OCI-LY7 (cell line): ENCODE measurements around the gene CHRD. TPM values are rescaled to one million over a fixed set of nuclear protein-coding genes. Genes with fewer than 3 reads are reported as not detected.
"Not testable (repeated sequence)": the region's sequence is repeated elsewhere in the genome, so short reads cannot be mapped to it uniquely, and the experiment has no call there.

Experiments
- BruUV-seq: library from RNA; stranded (reverse); fragments of 400-500 nt; replicated peaks from 2 replicates; lab custom pipeline; 2021; lab: Mats Ljungman, UMichigan
- CTCF ChIA-PET: fragments of 300-600 bp; sonication (Branson Sonifier 250); formaldehyde crosslinking; loops from one replicate; lab custom pipeline; 2022; ENCODE audit warnings: antibody characterized with exemption; ENCODE audit not compliant: unreplicated experiment; lab: Charles Lee
- POLR2A ChIA-PET: fragments of 300-600 bp; sonication (Branson Sonifier 250); formaldehyde crosslinking; loops from one replicate; lab custom pipeline; 2022; ENCODE audit warnings: antibody characterized with exemption; lab: Charles Lee
- DNase-seq: peaks from one replicate; pipeline ENCODE4 v3.0.0-alpha.2; 2015; ENCODE audit warnings: low spot score
- H2AFZ ChIP-seq: fragments of 200-600 bp; sonication (generic), shearing (Covaris generic); 2 replicates; pipeline ENCODE4 v1.6.1; 2014; ENCODE audit warnings: mild to moderate bottlenecking, antibody characterized with exemption, low read length, moderate library complexity
- H3K27ac ChIP-seq: fragments of 200-600 bp; sonication (generic); 2 replicates; pipeline ENCODE4 v1.5.1; 2014; ENCODE audit warnings: mixed run types, low read depth, mild to moderate bottlenecking, moderate library complexity, low read length, inconsistent platforms; ENCODE audit not compliant: poor library complexity, severe bottlenecking
- H3K36me3 ChIP-seq: fragments of 200-600 bp; sonication (generic); 2 replicates; pipeline ENCODE4 v1.6.1; 2014; ENCODE audit warnings: mild to moderate bottlenecking, antibody characterized with exemption, low read length, moderate library complexity, mixed read lengths; ENCODE audit not compliant: insufficient read depth
- H3K4me1 ChIP-seq: fragments of 200-600 bp; sonication (generic); 2 replicates; pipeline ENCODE4 v1.5.1; 2014; ENCODE audit warnings: mild to moderate bottlenecking, low read length; ENCODE audit not compliant: insufficient read depth, poor library complexity, severe bottlenecking
- H3K4me2 ChIP-seq: fragments of 200-600 bp; sonication (generic); 2 replicates; pipeline ENCODE4 v1.6.1; 2014; ENCODE audit warnings: mild to moderate bottlenecking, low read length
- H3K4me3 ChIP-seq: fragments of 200-600 bp; sonication (generic); 2 replicates; pipeline ENCODE4 v1.5.1; 2014; ENCODE audit warnings: mild to moderate bottlenecking, low read depth, low read length; ENCODE audit not compliant: poor library complexity, severe bottlenecking
- H3K79me2 ChIP-seq: fragments of 200-600 bp; sonication (generic); 2 replicates; pipeline ENCODE4 v1.6.1; 2016; ENCODE audit warnings: low read depth, mild to moderate bottlenecking, low read length, moderate library complexity, mixed read lengths; ENCODE audit not compliant: insufficient read depth
- H3K9me2 ChIP-seq: fragments of 200-600 bp; sonication (generic); 2 replicates; pipeline ENCODE4 v1.6.1; 2016; ENCODE audit warnings: mild to moderate bottlenecking, low read length, mixed read lengths; ENCODE audit not compliant: insufficient read depth
- H3K9me3 ChIP-seq: fragments of 200-600 bp; sonication (generic); 2 replicates; pipeline ENCODE4 v1.6.1; 2014; ENCODE audit warnings: mild to moderate bottlenecking, mixed run types, low read length, mixed read lengths
- H4K20me1 ChIP-seq: fragments of 200-600 bp; sonication (generic); 2 replicates; pipeline ENCODE4 v1.6.1; 2014; ENCODE audit warnings: mild to moderate bottlenecking, antibody characterized with exemption, low read length, moderate library complexity, mixed read lengths; ENCODE audit not compliant: insufficient read depth
- EZH2phosphoT487 ChIP-seq: fragments of 200-600 bp; sonication (generic); IDR thresholded peaks from 2 replicates; pipeline ENCODE4 v1.6.1; 2018; ENCODE audit warnings: low read depth, borderline replicate concordance, mild to moderate bottlenecking, mixed run types, antibody characterized with exemption, low read length, moderate library complexity, mixed read lengths
- intact Hi-C: fragments of 100-400 bp; cut with micrococcal nuclease; formaldehyde crosslinking; loops from one replicate; pipeline ENCODE4 v1.10.0; 2022; ENCODE audit not compliant: unreplicated experiment
- total RNA-seq, 2 experiments: library from RNA; depleted of rRNA in 1 of 2; stranded (reverse); fragments of >200 nt in 1 of 2; shearing (Covaris generic) in 1 of 2; gene quantifications; 2 replicates each; pipeline ENCODE4 v1.2.3, GENCODE V29; 2014 to 2022
- TF ChIP-seq, protein P1 (sequence below): fragments of 200-600 bp; sonication (generic); conservative IDR thresholded peaks from 2 replicates; pipeline ENCODE4 v1.5.1; 2014; ENCODE audit warnings: mild to moderate bottlenecking, antibody characterized with exemption, low read length, moderate library complexity, mixed read lengths

CHRD gene
- total RNA-seq, 2 experiments from 2014 or later = 0.16 TPM; not detected in 1

- H3K9me3 ChIP-seq = no peaks in the 10 kb centered on the region
- CTCF ChIA-PET = no interaction called here
- H3K9me2 ChIP-seq = no peaks in the 10 kb centered on the region
- no peaks in the 10 kb centered on the region for H3K4me1 ChIP-seq
- DNase-seq = no peak
- no peak overlapping the region for H3K4me2 ChIP-seq
- TF ChIP-seq EZH2phosphoT487 = no peak
- TF ChIP-seq, protein P1, sequence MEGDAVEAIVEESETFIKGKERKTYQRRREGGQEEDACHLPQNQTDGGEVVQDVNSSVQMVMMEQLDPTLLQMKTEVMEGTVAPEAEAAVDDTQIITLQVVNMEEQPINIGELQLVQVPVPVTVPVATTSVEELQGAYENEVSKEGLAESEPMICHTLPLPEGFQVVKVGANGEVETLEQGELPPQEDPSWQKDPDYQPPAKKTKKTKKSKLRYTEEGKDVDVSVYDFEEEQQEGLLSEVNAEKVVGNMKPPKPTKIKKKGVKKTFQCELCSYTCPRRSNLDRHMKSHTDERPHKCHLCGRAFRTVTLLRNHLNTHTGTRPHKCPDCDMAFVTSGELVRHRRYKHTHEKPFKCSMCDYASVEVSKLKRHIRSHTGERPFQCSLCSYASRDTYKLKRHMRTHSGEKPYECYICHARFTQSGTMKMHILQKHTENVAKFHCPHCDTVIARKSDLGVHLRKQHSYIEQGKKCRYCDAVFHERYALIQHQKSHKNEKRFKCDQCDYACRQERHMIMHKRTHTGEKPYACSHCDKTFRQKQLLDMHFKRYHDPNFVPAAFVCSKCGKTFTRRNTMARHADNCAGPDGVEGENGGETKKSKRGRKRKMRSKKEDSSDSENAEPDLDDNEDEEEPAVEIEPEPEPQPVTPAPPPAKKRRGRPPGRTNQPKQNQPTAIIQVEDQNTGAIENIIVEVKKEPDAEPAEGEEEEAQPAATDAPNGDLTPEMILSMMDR = no peak
- no TSS peak for BruUV-seq
- no peak overlapping the region for H3K27ac ChIP-seq
- intact Hi-C loops = no loop called here
- POLR2A ChIA-PET = interaction anchor here (1.0 kb wide), 1 partner anchor 17 kb away, joined by 3 read pairs; no protein-coding TSS in a partner anchor
- H3K4me3 ChIP-seq = no peak overlapping the region
- H3K79me2 ChIP-seq = no peaks in the 10 kb centered on the region
- H4K20me1 ChIP-seq = no peaks in the 10 kb centered on the region
- no peak overlapping the region for H2AFZ ChIP-seq
- H3K36me3 ChIP-seq = no peaks in the 10 kb centered on the region
These were observed 51.1 kb downstream of the CHRD start for GRCh38 chr3:184430940-184431339.

GRCh38 chr3:184433178-184433577 lies 53.3 kb downstream of the CHRD start:
- DNase-seq, CTCF ChIA-PET, H4K20me1 ChIP-seq, H3K9me2 ChIP-seq, H3K9me3 ChIP-seq, H3K4me1 ChIP-seq, BruUV-seq, H3K79me2 ChIP-seq, H3K4me2 ChIP-seq, H3K27ac ChIP-seq, H2AFZ ChIP-seq, POLR2A ChIA-PET, intact Hi-C loops, H3K36me3 ChIP-seq, H3K4me3 ChIP-seq: not testable (repeated sequence)

- Histone ChIP-seq H3K36me3 (no peaks in the 10 kb centered on the region), H2AFZ (no peak overlapping the region), H3K9me3 (no peaks in the 10 kb centered on the region), H3K4me3 (no peak overlapping the region), H3K4me1 (no peaks in the 10 kb centered on the region), H3K27ac (no peak overlapping the region), H3K4me2 (no peak overlapping the region), H3K79me2 (no peaks in the 10 kb centered on the region), H3K9me2 (no peaks in the 10 kb centered on the region), H4K20me1 (no peaks in the 10 kb centered on the region)
- ChIA-PET CTCF (no interaction called here), POLR2A (no interaction called here)
- BruUV-seq = no TSS peak
- intact Hi-C loops = no loop called here
- no peak for TF ChIP-seq EZH2phosphoT487
- TF ChIP-seq, protein P1 = no peak
- no peak for DNase-seq
These were observed 59.2 kb downstream of the CHRD start for GRCh38 chr3:184439096-184439495.

Other genes starting within 250 kb of the CHRD start
- 41.1 and 66.1 TPM in 2 replicates for gene EIF2B5, start 244.7 kb upstream of the CHRD start, total RNA-seq (2014; rRNA removed; shearing (Covaris generic))
- 56.7 and 57.4 TPM in 2 replicates for gene EIF2B5, start 244.7 kb upstream of the CHRD start, total RNA-seq (2022)
- gene DVL3, start 224.7 kb upstream of the CHRD start, total RNA-seq (2014; rRNA removed; shearing (Covaris generic)) = 38.5 and 41.3 TPM in 2 replicates
- 65.6 and 70.4 TPM in 2 replicates for gene DVL3, start 224.7 kb upstream of the CHRD start, total RNA-seq (2022)
- 141 and 147 TPM in 2 replicates for gene AP2M1, start 205.2 kb upstream of the CHRD start, total RNA-seq (2014; rRNA removed; shearing (Covaris generic))
- gene AP2M1, start 205.2 kb upstream of the CHRD start, total RNA-seq (2022) = 158 and 168 TPM in 2 replicates
- gene ABCF3, start 193.9 kb upstream of the CHRD start, total RNA-seq (2014; rRNA removed; shearing (Covaris generic)) = 38.9 and 51.6 TPM in 2 replicates
- gene ABCF3, start 193.9 kb upstream of the CHRD start, total RNA-seq (2022) = 59.0 and 67.1 TPM in 2 replicates
- gene VWA5B2, start 150.5 kb upstream of the CHRD start, total RNA-seq (2014; rRNA removed; shearing (Covaris generic)) = not detected in 2 replicates
- not detected in 2 replicates for gene VWA5B2, start 150.5 kb upstream of the CHRD start, total RNA-seq (2022)
- gene ALG3, start 131.1 kb upstream of the CHRD start, total RNA-seq (2014; rRNA removed; shearing (Covaris generic)) = 35.3 and 45.3 TPM in 2 replicates
- 60.2 and 61.0 TPM in 2 replicates for gene ALG3, start 131.1 kb upstream of the CHRD start, total RNA-seq (2022)
- gene EEF1AKMT4, start 130.4 kb upstream of the CHRD start, total RNA-seq (2014; rRNA removed; shearing (Covaris generic)) = 18.8 and 20.1 TPM in 2 replicates
- gene EEF1AKMT4, start 130.4 kb upstream of the CHRD start, total RNA-seq (2022) = 13.2 and 18.8 TPM in 2 replicates
- not detected in 2 replicates for gene CAMK2N2, start 118.5 kb upstream of the CHRD start, total RNA-seq (2014; rRNA removed; shearing (Covaris generic))
- gene CAMK2N2, start 118.5 kb upstream of the CHRD start, total RNA-seq (2022) = 0.28 TPM in 1 of 2 replicates, not detected in the other
- not detected in 2 replicates for gene ECE2, start 104.0 kb upstream of the CHRD start, total RNA-seq (2014; rRNA removed; shearing (Covaris generic))
- not detected in 2 replicates for gene ECE2, start 104.0 kb upstream of the CHRD start, total RNA-seq (2022)
- gene PSMD2, start 80.8 kb upstream of the CHRD start, total RNA-seq (2014; rRNA removed; shearing (Covaris generic)) = 158 and 205 TPM in 2 replicates
- gene PSMD2, start 80.8 kb upstream of the CHRD start, total RNA-seq (2022) = 182 and 219 TPM in 2 replicates
- 245 and 293 TPM in 2 replicates for gene EIF4G1, start 65.4 kb upstream of the CHRD start, total RNA-seq (2014; rRNA removed; shearing (Covaris generic))
- gene EIF4G1, start 65.4 kb upstream of the CHRD start, total RNA-seq (2022) = 350 and 412 TPM in 2 replicates
- 3.8 and 5.2 TPM in 2 replicates for gene FAM131A, start 42.5 kb upstream of the CHRD start, total RNA-seq (2014; rRNA removed; shearing (Covaris generic))
- gene FAM131A, start 42.5 kb upstream of the CHRD start, total RNA-seq (2022) = 3.7 and 4.2 TPM in 2 replicates
- 4.2 and 8.5 TPM in 2 replicates for gene CLCN2, start 18.4 kb upstream of the CHRD start, total RNA-seq (2014; rRNA removed; shearing (Covaris generic))
- 14.2 and 15.0 TPM in 2 replicates for gene CLCN2, start 18.4 kb upstream of the CHRD start, total RNA-seq (2022)
- gene POLR2H, start 18.3 kb upstream of the CHRD start, total RNA-seq (2014; rRNA removed; shearing (Covaris generic)) = 62.5 and 85.8 TPM in 2 replicates
- gene POLR2H, start 18.3 kb upstream of the CHRD start, total RNA-seq (2022) = 73.0 and 80.1 TPM in 2 replicates
- gene THPO, start 1.8 kb upstream of the CHRD start, total RNA-seq (2014; rRNA removed; shearing (Covaris generic)) = not detected in 2 replicates
- not detected in 2 replicates for gene THPO, start 1.8 kb upstream of the CHRD start, total RNA-seq (2022)
- gene EPHB3, start 181.7 kb downstream of the CHRD start, total RNA-seq (2014; rRNA removed; shearing (Covaris generic)) = not detected in 2 replicates
- gene EPHB3, start 181.7 kb downstream of the CHRD start, total RNA-seq (2022) = not detected in 2 replicates